ENCODE results near the gene XPNPEP1. TPM values are rescaled to one million over a fixed set of nuclear protein-coding genes. Genes with fewer than 3 reads are reported as not detected.

Gene XPNPEP1
- total RNA-seq, 8 experiments from 2014 or later, result 51.0 to 121 (median 86.3) TPM

- H3K27ac ChIP-seq, result no peak overlapping the region
- 26 to 100% (median 60%) methylated on average over 1 to 5 of the region's 5 CpGs for WGBS, 10 experiments
- H3K4me1 ChIP-seq (replicated peaks in 1 of 2), result peaks cover 0 to 4% of the 10 kb centered on the region in 2 donors
- ATAC-seq (replicated peaks in 6 of 8), result no peak
- in situ Hi-C loops (cut with MboI; ENCODE audit: low pct_unique_long_range_greater_than_20kb in 2 of 9, low sequenced_read_pairs in 9 of 9, unreplicated experiment in 9 of 9), result no loop called here
- no peak overlapping the region for H3K4me3 ChIP-seq
Observed at GRCh38 chr10:109821672-109822071, 101.6 kb downstream of the XPNPEP1 start.

- ATAC-seq (replicated peaks in 6 of 8), result no peak
- H3K4me3 ChIP-seq, result no peak overlapping the region
- no peak overlapping the region for H3K27ac ChIP-seq
- in situ Hi-C loops (cut with MboI; ENCODE audit: low pct_unique_long_range_greater_than_20kb in 2 of 9, low sequenced_read_pairs in 9 of 9, unreplicated experiment in 9 of 9), result no loop called here
- WGBS, 10 experiments, result 30 to 87% (median 64%) methylated on average over 1 to 6 of the region's 7 CpGs; no CpG with 5 or more reads in 2 of the 10 experiments
- H3K4me1 ChIP-seq (replicated peaks in 1 of 2), result peaks cover 0 to 4% of the 10 kb centered on the region in 2 donors
Observed at GRCh38 chr10:109820620-109821405, 102.5 kb downstream of the XPNPEP1 start.

GRCh38 chr10:109819807-109820206 is 103.5 kb downstream of the XPNPEP1 start:
- 0 to 93% (median 67%) methylated on average over 1 to 3 of the region's 3 CpGs; no CpG with 5 or more reads in 1 of the 10 experiments for WGBS, 10 experiments
- H3K4me3 ChIP-seq, result no peak overlapping the region
- ATAC-seq (replicated peaks in 6 of 8), result no peak
- H3K27ac ChIP-seq, result no peak overlapping the region
- H3K4me1 ChIP-seq (replicated peaks in 1 of 2), result peaks cover 0 to 4% of the 10 kb centered on the region in 2 donors
- in situ Hi-C loops (cut with MboI; ENCODE audit: low pct_unique_long_range_greater_than_20kb in 2 of 9, low sequenced_read_pairs in 9 of 9, unreplicated experiment in 9 of 9), result no loop called here

Other genes with a start within 250 kb of the XPNPEP1 start
- gene ADD3, start 84.5 kb upstream of the XPNPEP1 start, total RNA-seq, result 100 to 1,000 TPM in 4 of 8 experiments, 10 to 100 TPM in 4; 18.3 to 251 (median 67.4) TPM